GM18517 (cell line): ENCODE data around the gene MEST.
"Not testable (repeated sequence)": the region's sequence is repeated elsewhere in the genome, so short reads cannot be mapped to it uniquely, and the experiment has no call there.

Experiments
- ATAC-seq: cut with Tn5 transposase; IDR thresholded peaks from one replicate; pipeline ENCODE4 v1.9.1; 2021; ENCODE audit warnings: mild to moderate bottlenecking, moderate library complexity; ENCODE audit not compliant: unreplicated experiment

Gene MEST, protein sequence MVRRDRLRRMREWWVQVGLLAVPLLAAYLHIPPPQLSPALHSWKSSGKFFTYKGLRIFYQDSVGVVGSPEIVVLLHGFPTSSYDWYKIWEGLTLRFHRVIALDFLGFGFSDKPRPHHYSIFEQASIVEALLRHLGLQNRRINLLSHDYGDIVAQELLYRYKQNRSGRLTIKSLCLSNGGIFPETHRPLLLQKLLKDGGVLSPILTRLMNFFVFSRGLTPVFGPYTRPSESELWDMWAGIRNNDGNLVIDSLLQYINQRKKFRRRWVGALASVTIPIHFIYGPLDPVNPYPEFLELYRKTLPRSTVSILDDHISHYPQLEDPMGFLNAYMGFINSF

DNA sequence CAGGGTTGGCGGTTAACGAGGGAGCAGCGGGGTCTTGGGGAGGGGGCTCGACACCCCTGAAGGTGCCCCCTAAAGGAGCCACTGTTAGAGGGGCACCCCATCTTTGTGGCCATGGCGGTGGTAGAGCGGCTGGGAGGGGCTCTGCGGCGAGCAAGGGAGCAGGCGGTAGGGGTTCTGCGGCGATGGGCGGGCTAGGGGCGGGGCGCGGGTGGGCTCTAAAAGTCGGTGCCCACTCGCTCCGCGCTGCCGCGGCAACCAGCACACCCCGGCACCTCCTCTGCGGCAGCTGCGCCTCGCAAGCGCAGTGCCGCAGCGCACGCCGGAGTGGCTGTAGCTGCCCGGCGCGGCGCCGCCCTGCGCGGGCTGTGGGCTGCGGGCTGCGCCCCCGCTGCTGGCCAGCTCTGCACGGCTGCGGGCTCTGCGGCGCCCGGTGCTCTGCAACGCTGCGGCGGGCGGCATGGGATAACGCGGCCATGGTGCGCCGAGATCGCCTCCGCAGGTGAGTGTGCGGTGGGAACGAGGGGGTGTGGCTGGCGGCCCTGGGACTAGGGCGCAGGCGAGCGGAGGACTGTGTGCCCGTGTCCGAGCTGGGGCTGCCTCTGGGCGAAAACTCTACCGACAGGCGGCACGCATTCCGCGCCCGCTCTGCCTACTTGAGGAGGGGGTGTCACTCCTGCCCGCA lies at the start of gene MEST:
MEST (plus strand) TSS at position 245 of the 682 bp plus-strand sequence; CDS start at position 474, 229 bp downstream.
- ATAC-seq, result no peak

DNA sequence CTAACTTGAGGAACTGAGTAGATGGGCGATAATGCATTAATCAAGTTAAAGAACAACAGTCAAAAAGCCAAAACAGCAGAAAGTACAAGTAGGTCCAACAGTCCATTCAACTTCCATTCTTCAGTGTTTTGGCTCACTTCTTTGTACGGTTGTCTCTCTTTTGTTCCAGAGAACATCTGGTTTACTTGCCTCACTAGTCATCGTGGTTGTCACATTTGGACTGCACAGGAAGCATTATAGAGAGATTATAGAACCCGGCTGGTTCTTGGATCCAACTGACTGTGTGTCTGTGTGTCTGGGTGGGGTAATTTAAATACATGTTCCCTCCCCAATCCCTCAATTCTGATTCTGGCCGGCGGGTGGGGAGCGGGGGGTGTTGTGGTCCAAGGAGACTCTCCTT lies 49.3 kb upstream of the MEST start:
- no peak for ATAC-seq

DNA sequence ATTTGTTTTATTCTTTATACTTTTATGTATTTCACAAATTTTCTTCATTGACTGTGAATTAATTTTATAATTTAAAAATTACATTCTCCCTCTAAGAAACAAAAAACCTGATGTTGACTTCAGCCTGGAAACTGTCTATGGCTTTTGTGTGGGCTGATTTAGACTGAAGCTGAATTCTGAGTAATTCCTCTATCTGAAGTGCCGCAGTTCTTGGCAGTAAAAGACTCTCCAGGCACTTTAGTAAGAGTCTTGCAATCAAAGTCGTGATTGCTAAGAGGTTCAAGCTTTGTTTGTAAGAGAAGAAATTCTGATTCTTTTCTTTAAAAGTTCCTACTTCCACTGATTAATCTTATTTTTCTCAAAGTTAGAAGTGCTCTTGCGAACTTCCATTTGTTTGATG lies 47.7 kb upstream of the MEST start:
- no peak for ATAC-seq

DNA sequence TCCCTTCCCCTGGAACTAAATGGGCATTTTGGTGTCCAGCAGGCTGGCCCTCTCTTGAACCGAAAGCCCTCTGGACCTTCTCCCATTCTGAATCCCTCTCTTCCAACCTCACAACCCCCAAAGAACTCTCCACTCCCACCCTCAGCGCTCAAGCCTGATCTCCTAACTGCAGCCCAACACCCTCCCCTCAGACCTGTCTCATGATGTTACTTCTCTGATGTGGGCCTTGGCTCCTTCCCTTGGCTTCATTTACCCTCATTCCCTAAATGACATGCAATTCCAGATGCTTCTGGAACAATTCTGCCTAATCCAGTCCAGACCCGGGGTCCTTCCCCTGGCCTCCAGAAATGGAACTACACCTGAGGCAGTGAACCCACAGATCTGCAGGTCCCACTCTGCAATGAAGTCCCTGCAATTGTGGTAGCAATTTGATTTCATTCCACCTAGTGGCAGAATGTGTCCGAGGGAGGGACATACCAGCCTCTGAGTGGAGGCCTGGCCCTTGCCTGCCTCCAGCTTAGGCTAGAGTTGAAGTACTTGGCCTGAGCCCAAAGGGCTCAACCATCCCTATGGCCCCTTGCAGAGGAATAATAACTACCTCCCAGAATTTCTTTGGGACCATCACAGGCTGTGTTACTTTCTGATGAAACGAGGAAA lies 47.0 kb upstream of the MEST start:
- no peak for ATAC-seq

DNA sequence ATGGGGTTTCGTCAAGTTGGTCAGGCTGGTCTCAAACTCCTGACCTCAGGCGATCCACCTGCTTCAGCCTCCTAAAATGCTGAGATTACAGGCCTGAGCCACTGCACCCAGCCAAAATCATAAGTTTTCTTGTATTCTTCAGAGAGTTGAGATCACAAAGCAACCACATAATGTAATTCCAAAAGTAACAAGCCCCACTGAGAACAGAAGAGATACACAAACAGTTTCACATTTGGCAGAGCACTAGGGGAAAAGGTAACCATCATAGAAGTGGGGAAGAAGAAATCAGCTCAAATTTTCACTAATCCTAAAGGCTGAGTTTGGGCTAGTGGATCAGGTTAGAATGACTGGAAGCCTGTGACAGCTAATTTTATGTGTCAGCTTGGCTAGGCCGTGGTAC lies 45.6 kb upstream of the MEST start:
- no peak for ATAC-seq

DNA sequence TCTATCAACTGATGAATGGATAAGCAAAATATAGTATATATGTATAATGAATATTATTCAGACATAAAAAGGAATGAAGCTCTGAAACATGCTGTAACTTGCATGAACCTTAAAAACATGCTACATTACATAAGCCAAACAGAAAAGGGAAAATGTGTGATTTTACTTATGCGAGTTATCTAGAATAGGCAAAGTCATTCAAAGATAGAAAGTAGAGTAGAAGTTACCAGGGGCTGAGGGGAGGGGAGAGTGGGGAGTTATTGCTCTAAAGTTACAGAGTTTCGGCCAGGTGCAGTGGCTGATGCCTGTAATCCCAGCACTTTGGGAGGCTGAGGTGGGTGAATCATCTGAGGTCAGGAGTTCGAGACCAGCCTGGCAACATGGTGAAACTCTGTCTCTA lies 40.5 kb upstream of the MEST start:
- not testable (repeated sequence) for ATAC-seq

DNA sequence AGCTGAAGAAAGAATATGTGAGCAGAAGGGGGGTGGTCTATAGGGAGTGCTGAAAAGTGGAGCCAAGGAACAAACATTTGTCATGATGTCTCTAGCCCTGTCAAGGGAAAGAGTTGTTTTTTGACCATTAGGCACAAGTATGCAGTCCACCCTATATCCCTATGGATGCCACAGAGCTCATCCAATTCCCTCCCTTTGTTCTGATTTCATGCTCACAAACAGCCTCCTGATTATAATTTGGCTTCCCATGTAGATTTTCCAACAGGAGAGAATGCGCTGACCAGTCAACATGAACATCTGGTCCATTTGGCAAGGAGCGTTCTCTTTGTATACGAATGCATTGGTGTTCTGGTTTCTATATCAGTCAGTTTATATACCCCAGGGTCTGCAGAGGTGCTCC lies 38.9 kb upstream of the MEST start:
- no peak for ATAC-seq

DNA sequence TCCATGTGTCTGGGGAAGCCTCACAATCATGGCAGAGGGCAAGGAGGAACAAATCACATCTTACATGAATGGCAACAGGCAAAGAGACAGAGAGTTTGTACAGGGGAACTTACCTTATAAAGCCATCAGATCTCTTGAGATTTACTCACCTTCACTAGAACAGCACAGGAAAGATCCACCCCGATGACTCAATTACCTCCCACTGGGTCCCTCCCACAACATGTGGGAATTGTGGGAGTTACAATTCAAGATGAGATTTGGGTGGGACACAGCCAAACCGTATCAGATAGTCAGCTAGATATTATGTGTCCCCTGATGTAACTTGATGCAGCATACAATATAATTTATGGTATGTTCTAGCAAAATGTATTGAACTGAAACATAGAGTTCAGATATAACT lies 36.9 kb upstream of the MEST start:
- no peak for ATAC-seq

DNA sequence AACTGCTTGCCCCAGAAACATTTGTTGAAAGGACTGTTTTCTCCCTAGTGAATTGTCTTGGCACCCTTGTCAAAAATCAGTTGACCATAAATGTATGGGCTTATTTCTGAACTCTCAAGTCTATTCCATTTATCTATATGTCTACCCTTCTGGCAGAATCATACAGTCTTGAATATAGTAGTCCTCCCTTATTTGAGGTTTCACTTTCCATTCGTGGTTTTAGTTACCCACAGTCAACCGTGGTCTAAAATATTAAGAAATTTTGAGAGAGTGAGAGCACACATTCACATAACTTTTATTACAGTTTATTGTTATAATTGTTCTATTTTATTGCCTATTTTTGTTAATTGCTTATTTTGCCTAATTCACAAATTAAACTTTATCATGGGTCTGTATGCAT lies 33.6 kb upstream of the MEST start:
- no peak for ATAC-seq

DNA sequence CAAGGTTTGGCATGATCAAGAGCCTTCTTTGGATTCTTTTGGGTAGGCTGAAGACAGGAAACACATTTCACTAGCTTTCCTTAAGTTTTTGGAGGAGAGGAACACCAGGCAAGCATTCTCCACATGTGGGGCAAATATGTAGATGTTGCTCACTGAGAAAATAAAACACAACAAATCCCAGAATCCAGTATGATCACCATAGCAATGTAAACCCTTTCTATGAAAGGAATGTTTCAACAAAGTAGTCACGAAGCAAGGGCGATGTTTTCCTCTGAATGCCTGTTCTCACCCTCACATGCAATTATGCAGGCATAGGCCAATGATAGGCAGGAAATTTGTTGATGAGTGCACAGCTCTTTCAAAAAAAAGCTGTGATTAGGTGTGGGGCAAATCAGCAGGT lies 30.6 kb upstream of the MEST start:
- no peak for ATAC-seq

DNA sequence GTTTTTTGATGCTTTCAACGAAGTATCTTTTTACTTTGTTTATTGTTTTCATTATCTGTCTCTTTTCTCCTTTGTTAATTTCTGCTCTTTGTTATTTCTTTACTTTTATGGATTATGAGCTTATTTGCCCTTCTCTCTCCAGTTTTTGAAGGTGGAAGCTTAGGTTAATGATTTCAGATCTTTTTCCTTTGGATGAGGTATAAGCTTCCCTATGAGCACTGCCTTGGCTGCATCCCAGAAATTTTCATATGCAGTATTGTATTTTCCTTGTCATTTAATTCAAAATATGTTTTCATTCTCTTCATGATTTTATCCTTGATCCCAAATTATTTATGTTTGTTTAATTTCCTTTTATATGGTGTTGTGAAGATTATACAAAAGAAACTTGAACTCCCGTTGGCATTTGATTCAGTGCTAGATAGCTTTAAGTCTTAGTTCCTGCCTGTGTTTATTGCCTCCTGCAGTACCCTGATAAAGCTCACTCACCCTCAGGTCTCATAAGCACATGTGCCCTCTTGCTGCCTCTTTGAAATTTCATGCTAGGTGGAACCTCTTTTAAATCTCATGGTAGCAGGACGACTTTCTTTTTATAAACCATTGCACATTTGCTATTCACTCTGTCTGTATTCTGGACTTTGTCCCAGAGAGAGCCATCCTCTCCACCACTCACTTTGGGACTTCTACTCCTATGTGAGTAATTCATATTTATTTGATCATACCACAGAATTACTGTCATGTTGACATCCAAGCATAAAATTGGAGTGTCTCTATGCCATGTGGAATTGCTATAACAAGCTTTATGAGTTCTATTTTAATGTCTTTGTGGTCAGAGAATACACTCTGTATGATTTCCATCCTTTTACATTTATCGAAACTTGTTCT lies 28.1 kb upstream of the MEST start:
- no peak for ATAC-seq

DNA sequence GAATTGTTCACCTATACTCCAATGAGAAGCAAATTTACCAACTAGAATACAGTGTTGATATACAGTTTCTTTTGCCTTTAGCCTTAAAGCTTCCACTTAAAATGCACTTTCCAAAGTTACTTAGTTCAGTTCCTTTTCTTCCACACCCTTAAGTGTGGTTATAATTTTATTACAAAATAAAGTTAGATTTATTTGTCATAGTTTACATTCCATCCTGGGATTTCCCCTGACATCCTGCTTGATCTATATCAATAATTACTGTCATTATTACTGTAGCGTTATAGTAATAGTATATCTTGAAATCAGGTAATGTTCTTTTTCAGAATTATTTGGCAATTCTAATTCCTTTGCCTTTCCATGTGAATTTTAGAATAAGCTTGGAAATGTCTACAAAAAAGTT lies 23.3 kb upstream of the MEST start:
- no peak for ATAC-seq

DNA sequence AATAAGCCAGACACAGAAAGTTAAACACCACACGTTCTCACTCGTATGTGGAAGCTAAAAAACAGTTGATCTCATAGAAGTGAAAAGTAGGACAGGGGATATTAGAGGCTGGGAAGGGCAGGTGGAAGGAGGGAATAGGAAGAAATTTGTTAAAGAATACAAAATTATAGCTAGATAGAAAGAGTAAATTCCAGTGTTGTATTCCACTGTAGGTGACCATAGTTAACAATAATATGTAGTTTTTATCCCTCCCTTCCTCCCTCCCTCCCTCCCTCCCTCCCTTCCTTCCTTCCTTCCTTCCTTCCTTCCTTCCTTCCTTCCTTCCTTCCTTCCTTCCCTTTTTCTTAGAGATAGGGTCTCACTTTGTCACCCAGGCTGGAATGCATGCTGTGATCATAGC lies 19.9 kb upstream of the MEST start:
- no peak for ATAC-seq

DNA sequence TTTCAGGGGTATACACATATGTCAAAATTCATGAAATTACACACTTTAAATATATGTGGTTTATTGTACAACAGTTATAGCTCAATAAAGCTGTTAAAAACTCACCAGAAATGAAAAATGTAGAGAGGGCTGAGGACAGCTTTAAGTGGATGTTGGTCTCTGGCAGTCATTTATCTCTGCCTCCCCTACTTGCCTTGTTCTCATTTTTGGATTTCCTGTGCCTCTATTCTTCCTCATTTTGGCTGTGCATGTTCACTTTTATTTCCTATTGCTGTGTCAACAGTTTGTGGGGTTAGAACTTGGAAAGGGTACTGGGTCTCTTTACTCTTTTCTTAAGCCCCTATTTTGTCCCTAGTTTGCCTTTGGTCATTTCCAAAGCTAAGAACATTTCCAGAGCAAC lies 18.6 kb upstream of the MEST start:
- ATAC-seq, result no peak

DNA sequence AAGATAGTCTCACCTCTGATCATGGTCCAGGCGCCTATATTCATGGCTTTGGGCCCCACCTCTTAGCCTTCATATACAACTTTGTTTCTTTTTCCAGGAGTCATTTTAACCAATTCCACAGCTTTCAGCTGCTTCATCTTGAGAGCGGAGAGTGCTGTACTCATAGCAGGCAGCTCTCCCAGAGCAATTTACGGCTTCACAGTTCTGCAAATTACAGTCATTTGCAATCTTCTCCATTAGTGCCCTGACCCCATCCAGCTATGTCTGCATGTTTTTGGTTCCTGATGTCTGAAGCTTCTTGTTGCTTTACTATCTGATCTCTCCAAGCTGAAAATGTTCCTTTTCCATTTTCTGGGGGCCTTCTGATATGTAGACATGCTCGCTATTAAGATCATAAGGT lies 18.0 kb upstream of the MEST start:
- no peak for ATAC-seq

DNA sequence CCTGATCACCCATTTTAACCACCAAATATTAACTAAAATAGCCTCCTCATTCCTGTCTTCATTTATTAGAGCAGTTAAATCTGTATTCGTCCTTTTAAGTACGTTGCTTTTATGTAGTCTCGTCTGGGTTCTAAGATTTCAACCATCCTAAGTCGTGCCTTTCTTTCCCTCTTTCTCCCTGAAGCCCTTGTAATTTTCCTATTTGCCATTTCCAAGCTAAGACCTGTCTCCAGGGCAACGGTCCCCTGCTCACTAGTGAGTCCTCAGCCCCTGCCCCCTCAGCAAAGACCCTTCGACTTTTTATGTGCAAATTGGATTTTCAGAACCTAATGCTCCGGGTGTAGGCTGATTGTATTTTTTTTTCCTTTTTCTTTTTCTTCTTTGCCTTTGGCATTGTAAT lies 16.1 kb upstream of the MEST start:
- ATAC-seq, result no peak

DNA sequence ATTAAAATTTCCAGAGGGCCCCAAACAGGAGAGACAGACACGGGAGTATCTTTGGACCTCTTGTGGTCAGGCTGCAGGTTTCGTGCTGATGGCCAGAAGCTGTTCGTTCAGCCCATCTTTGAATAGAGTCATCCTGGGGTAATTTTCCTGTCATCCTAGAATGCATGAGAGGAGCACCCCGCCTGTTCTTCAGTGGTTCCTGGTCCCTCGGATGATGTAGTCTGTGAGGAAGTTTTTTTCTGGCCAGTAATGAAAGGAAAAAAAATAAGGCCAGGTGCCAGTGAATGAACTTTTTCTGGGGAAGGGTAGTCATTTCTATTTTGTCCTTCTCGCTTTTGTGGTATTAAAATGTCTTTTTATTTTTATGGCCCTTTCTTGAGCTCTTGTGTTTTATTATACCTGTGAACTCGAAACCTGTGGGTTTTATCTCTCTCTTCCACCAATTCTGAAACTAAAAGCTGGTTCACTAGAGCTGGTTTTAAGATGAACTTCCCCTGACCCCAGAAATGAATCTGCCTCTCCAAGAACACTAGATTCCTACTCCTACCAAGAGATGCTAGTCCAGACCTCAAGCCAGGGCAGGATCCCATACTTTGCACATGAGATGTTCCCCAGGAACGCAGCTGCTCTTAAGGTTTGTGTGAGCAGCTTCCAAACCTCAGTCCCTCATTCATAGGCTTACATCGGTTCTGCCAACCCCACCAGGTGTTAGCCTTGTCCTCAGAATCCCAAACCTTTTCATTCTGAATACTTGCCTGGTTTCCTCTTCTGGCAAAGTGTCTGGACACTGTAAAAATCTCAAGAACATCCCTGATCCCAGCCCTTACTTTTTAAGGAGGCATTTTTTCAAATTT lies 15.4 kb upstream of the MEST start:
- peak; percentile 93 for ATAC-seq

DNA sequence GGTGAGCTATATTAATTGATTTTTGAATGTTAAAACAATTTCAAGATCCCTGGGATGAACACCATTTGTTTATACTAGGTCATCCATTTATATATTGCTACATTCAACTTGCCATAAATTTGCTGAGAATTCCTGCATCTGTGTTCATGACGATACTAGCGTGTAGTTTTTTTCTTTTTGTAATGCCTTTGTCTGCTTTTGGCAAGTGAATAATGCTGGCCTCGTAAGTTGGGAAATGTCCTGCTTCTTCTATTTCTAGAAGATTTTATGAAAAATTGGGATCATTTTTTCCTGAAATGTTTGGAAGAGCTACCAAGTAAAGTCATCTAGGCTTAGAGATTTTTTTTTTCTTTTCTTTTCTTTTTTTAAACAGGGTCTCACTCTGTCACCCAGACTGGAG lies 12.9 kb upstream of the MEST start:
- ATAC-seq, result no peak

DNA sequence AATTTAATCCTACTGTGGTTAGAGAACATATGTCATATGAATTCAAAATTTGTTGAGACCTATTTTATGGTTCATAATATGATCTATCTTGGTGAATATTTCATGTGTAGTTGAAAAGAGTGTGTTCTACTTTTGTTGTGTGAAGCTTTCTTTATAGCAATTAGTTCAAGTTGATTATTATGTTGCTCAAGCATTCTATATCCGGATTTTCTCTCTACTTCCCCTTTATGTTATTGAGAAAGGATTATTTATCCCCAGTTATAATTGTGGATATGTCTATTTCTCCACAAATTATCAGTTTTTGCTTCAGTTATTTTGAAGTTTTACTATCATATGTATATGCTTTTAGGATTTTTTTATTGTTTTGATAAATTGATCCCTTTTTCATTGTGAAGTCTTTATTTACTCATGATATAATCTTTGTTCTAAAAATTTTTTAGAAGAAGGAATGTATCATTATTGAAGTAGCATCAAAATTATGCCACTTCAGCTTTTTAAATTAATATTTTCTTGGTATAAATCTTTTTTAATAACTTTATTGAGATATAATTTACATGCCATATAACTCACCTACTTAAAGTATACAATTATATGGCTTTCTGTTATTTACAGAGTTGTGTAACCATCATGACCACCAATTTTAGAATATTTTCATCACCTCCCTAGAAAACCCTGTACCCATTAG lies 12.0 kb upstream of the MEST start:
- no peak for ATAC-seq

DNA sequence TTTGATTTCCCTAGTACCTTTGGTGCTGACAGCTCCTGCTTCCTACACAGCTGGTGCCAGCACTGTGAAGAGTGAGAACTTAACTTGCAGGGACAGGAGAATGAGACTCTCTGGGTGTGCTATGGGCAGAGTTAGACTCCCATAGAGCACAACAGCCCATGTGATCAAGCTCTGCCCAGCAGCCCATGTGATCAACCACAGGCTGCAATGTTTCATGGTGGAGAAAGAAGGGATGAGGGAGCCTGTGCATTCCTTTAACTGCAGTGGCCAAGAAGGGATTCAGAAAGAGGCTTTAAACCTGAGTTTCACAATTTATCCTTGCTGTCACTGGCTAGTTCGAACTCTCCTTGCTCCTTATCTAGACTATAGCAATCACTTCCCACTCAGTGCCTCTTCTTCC lies 10.0 kb upstream of the MEST start:
- ATAC-seq, result no peak
